A673 (cell line): Measurements from ENCODE around the gene KCTD16. TPM values are rescaled to one million over a fixed set of nuclear protein-coding genes. Genes with fewer than 3 reads are reported as not detected.

Experiments
- BruUV-seq: library from RNA; stranded (reverse); fragments of 400-500 nt; replicated peaks from 2 replicates; lab custom pipeline; 2021; lab: Mats Ljungman, UMichigan
- CTCF ChIA-PET: fragments of 300-600 bp; sonication (Branson Sonifier 250); formaldehyde crosslinking; loops from one replicate; lab custom pipeline; 2022; ENCODE audit warnings: antibody characterized with exemption; lab: Charles Lee
- POLR2A ChIA-PET: fragments of 300-600 bp; sonication (Branson Sonifier 250); formaldehyde crosslinking; loops from one replicate; lab custom pipeline; 2022; ENCODE audit warnings: antibody characterized with exemption; ENCODE audit not compliant: low non-redundant PET; lab: Charles Lee
- DNase-seq: peaks from one replicate; pipeline ENCODE4 v3.0.0-alpha.2; 2015; ENCODE audit warnings: low spot score
- H3K27ac ChIP-seq: fragments of 200-600 bp; sonication (generic); 2 replicates; pipeline ENCODE4 v1.5.1; 2016; ENCODE audit warnings: mixed run types, low read depth, mild to moderate bottlenecking, mixed read lengths, antibody characterized with exemption, low read length; ENCODE audit not compliant: poor library complexity, severe bottlenecking
- H3K27me3 ChIP-seq: fragments of 200-600 bp; sonication (generic); replicated peaks from 2 replicates; pipeline ENCODE4 v1.6.1; 2017; ENCODE audit warnings: mixed run types, low read depth, mild to moderate bottlenecking, mixed read lengths, antibody characterized with exemption, low read length; ENCODE audit not compliant: insufficient read depth, poor library complexity
- H3K36me3 ChIP-seq: fragments of 200-600 bp; sonication (generic); 2 replicates; pipeline ENCODE4 v1.6.1; 2016; ENCODE audit warnings: mixed run types, mild to moderate bottlenecking, mixed read lengths, antibody characterized with exemption, low read length; ENCODE audit not compliant: insufficient read depth, poor library complexity, severe bottlenecking
- H3K4me1 ChIP-seq: fragments of 200-600 bp; sonication (generic); 2 replicates; pipeline ENCODE4 v1.6.1; 2017; ENCODE audit warnings: mixed run types, mild to moderate bottlenecking, mixed read lengths, antibody characterized with exemption, low read length; ENCODE audit not compliant: insufficient read depth, poor library complexity, severe bottlenecking
- H3K4me3 ChIP-seq: fragments of 200-600 bp; sonication (generic); 2 replicates; pipeline ENCODE4 v1.5.1; 2016; ENCODE audit warnings: low read depth, mixed run types, mild to moderate bottlenecking, mixed read lengths, low read length; ENCODE audit not compliant: poor library complexity, severe bottlenecking
- H3K9me3 ChIP-seq: fragments of 200-600 bp; sonication (generic); 2 replicates; pipeline ENCODE4 v1.6.1; 2016; ENCODE audit warnings: mixed run types, low read depth, mild to moderate bottlenecking, mixed read lengths, antibody characterized with exemption, low read length; ENCODE audit not compliant: poor library complexity, severe bottlenecking
- CTCF ChIP-seq: fragments of 300-800, 200-600 bp; sonication (generic); conservative IDR thresholded peaks from 2 replicates; pipeline ENCODE4 v1.5.1; 2017; ENCODE audit warnings: low read depth, mild to moderate bottlenecking, antibody characterized with exemption, low read length, moderate library complexity, mixed read lengths
- EZH2 ChIP-seq: fragments of 200-600 bp; sonication (generic); IDR thresholded peaks from 2 replicates; pipeline ENCODE4 v1.6.1; 2017; ENCODE audit warnings: borderline replicate concordance, low read depth, mild to moderate bottlenecking, mixed read lengths, antibody characterized with exemption, low read length; ENCODE audit not compliant: poor library complexity, severe bottlenecking
- intact Hi-C: fragments of 100-400 bp; cut with micrococcal nuclease; formaldehyde crosslinking; loops from one replicate; pipeline ENCODE4 v1.10.0; 2022; ENCODE audit not compliant: unreplicated experiment
- total RNA-seq: library from RNA; stranded (reverse); gene quantifications from 2 replicates; pipeline ENCODE4 v1.2.3, GENCODE V29; 2021

The KCTD16 gene
- total RNA-seq, 1 experiment from 2014 or later, result 1.1 TPM

GRCh38 chr5:144323181-144323580 is 152.5 kb downstream of the KCTD16 start:
- BruUV-seq, result no TSS peak
- CTCF ChIA-PET, result interaction anchor here (0.6 kb wide), 1 partner anchor 16 kb away, joined by 3 read pairs; no protein-coding TSS in a partner anchor

GRCh38 chr5:144325532-144325931 is 154.9 kb downstream of the KCTD16 start:
- DNase-seq, result no peak
- Histone ChIP-seq H3K27ac (no peak overlapping the region), H3K27me3 (no peaks in the 10 kb centered on the region), H3K4me3 (no peak overlapping the region), H3K36me3 (no peaks in the 10 kb centered on the region), H3K4me1 (no peaks in the 10 kb centered on the region), H3K9me3 (no peaks in the 10 kb centered on the region)
- intact Hi-C loops, result no loop called here
- POLR2A ChIA-PET, result no interaction called here
- TF ChIP-seq CTCF, result no peak
- TF ChIP-seq EZH2, result no peak
- no TSS peak for BruUV-seq
- CTCF ChIA-PET, result no interaction called here

More at GRCh38 chr5:144323181-144323580, 152.5 kb downstream of the KCTD16 start:
- POLR2A ChIA-PET, result no interaction called here
- intact Hi-C loops, result no loop called here
- no peaks in the 10 kb centered on the region for H3K4me1 ChIP-seq
- H3K4me3 ChIP-seq, result no peak overlapping the region
- TF ChIP-seq EZH2 (no peak), CTCF (no peak)
- no peak for DNase-seq
- no peak overlapping the region for H3K27ac ChIP-seq
- no peaks in the 10 kb centered on the region for H3K27me3 ChIP-seq
- no peaks in the 10 kb centered on the region for H3K9me3 ChIP-seq
- H3K36me3 ChIP-seq, result no peaks in the 10 kb centered on the region

GRCh38 chr5:144328494-144328893 is 157.8 kb downstream of the KCTD16 start:
- CTCF ChIA-PET, result no interaction called here
- BruUV-seq, result no TSS peak
- TF ChIP-seq CTCF, result no peak
- TF ChIP-seq EZH2, result no peak
- Histone ChIP-seq H3K27me3 (no peaks in the 10 kb centered on the region), H3K36me3 (no peaks in the 10 kb centered on the region), H3K4me1 (no peaks in the 10 kb centered on the region), H3K27ac (no peak overlapping the region), H3K4me3 (no peak overlapping the region), H3K9me3 (no peaks in the 10 kb centered on the region)
- POLR2A ChIA-PET, result no interaction called here
- intact Hi-C loops, result no loop called here
- no peak for DNase-seq
